HEK293T (cell line): Measurements from ENCODE around the gene DCAF11.

ENCODE experiments used
- CTCF ChIA-PET: fragments of 350-600 bp; formaldehyde crosslinking; extraction: SDS; loops from one replicate; lab custom pipeline; 2021; ENCODE audit warnings: antibody characterized with exemption, inconsistent platforms; lab: Yijun Ruan, JAX
- POLR2A ChIA-PET: fragments of 350-600 bp; formaldehyde crosslinking; extraction: SDS; loops from one replicate; lab custom pipeline; 2020; ENCODE audit warnings: antibody characterized with exemption, inconsistent platforms; lab: Yijun Ruan, JAX
- DNase-seq: peaks from one replicate; pipeline ENCODE4 v3.0.0; 2012; ENCODE audit warnings: mixed read lengths; ENCODE audit errors: extremely low spot score
- ARNT ChIP-seq: fragments of 450-650 bp; IDR thresholded peaks from 2 replicates; pipeline ENCODE4 v1.6.1; 2017; ENCODE audit warnings: mild to moderate bottlenecking
- BHLHE40 ChIP-seq: fragments of 450-650 bp; IDR thresholded peaks from 2 replicates; pipeline ENCODE4 v1.6.1; 2016; ENCODE audit warnings: mild to moderate bottlenecking, moderate library complexity, borderline replicate concordance
- CTBP1 ChIP-seq: fragments of 450-650 bp; IDR thresholded peaks from 2 replicates; pipeline ENCODE4 v1.6.1; 2016; ENCODE audit warnings: borderline replicate concordance
- ELF4 ChIP-seq: fragments of 450-650 bp; IDR thresholded peaks from 2 replicates; pipeline ENCODE4 v1.6.1; 2017; ENCODE audit warnings: antibody characterized with exemption
- FOXA1 ChIP-seq: fragments of 450-650 bp; IDR thresholded peaks from 2 replicates; pipeline ENCODE4 v1.6.1; 2016; ENCODE audit warnings: mild to moderate bottlenecking
- FOXK2 ChIP-seq: fragments of 450-650 bp; IDR thresholded peaks from 2 replicates; pipeline ENCODE4 v1.6.1; 2016; ENCODE audit warnings: mild to moderate bottlenecking
- FOXM1 ChIP-seq: fragments of 450-650 bp; IDR thresholded peaks from 2 replicates; pipeline ENCODE4 v1.6.1; 2017; ENCODE audit warnings: mild to moderate bottlenecking, borderline replicate concordance
- HDGF ChIP-seq: fragments of 450-650 bp; IDR thresholded peaks from 2 replicates; pipeline ENCODE4 v1.6.1; 2017; ENCODE audit warnings: antibody characterized with exemption, borderline replicate concordance
- L3MBTL2 ChIP-seq: fragments of 450-650 bp; conservative IDR thresholded peaks from 2 replicates; pipeline ENCODE4 v1.6.1; 2016; ENCODE audit warnings: mild to moderate bottlenecking
- LEF1 ChIP-seq: fragments of 450-650 bp; IDR thresholded peaks from 2 replicates; pipeline ENCODE4 v1.6.1; 2017; ENCODE audit warnings: mild to moderate bottlenecking, borderline replicate concordance
- NFRKB ChIP-seq: fragments of 450-650 bp; IDR thresholded peaks from 2 replicates; pipeline ENCODE4 v1.6.1; 2016; ENCODE audit warnings: mild to moderate bottlenecking, moderate library complexity
- PKNOX1 ChIP-seq: fragments of 450-650 bp; IDR thresholded peaks from 2 replicates; pipeline ENCODE4 v1.6.1; 2016
- SP1 ChIP-seq: fragments of 450-650 bp; IDR thresholded peaks from 2 replicates; pipeline ENCODE4 v1.6.1; 2017
- SUZ12 ChIP-seq: fragments of 450-650 bp; IDR thresholded peaks from 2 replicates; pipeline ENCODE4 v1.6.1; 2016; ENCODE audit warnings: mild to moderate bottlenecking
- TARDBP ChIP-seq: fragments of 450-650 bp; IDR thresholded peaks from 2 replicates; pipeline ENCODE4 v1.6.1; 2016
- ZNF384 ChIP-seq: fragments of 450-650 bp; IDR thresholded peaks from 2 replicates; pipeline ENCODE4 v1.6.1; 2016

DCAF11 gene

GRCh38 chr14:24114532-24115421, at the start of gene DCAF11, which contains the start of gene NRL:
Gene DCAF11 (plus strand): TSS chr14:24114777. CDS start chr14:24115595, 818 bp downstream.
Gene NRL (minus strand): TSS chr14:24114949. CDS start chr14:24082848, 32,101 bp downstream.
- peak; percentile 48; the same call in 1 of the 2 replicates for TF ChIP-seq ELF4
- TF ChIP-seq ARNT = no peak
- peak; percentile 99 for TF ChIP-seq PKNOX1
- TF ChIP-seq NFRKB = no peak
- no peak for TF ChIP-seq BHLHE40
- peak; percentile 97 for TF ChIP-seq L3MBTL2
- peak; percentile 66 for TF ChIP-seq SP1
- TF ChIP-seq FOXM1 = no peak
- TF ChIP-seq FOXA1 = no peak
- peak; percentile 64; the same call in 1 of the 2 replicates for TF ChIP-seq TARDBP
- peak; percentile 97 for DNase-seq
- ChIA-PET POLR2A (interaction anchor here (0.7 to 4.6 kb wide), 41 partner anchors 9 to 813 kb away, joined by 3 to 65 read pairs (median 6); partner anchors contain the start of genes CARMIL3, CHMP4A, EMC9 and IPO4), CTCF (interaction anchor here (0.7 to 3.9 kb wide), 7 partner anchors 23 to 304 kb away, joined by 3 to 30 read pairs (median 4); partner anchors contain the start of genes IRF9 and RNF31)

- TF ChIP-seq FOXA1 (no peak), ELF4 (no peak)
- no peak for DNase-seq
- ChIA-PET CTCF (no interaction called here), POLR2A (interaction anchor here (1.5 kb wide), 1 partner anchor 29 kb away, joined by 5 read pairs; the partner anchor contains the start of gene PCK2)
Observed at GRCh38 chr14:24064856-24065255, 49.7 kb upstream of the DCAF11 start.

- TF ChIP-seq SP1 (no peak), NFRKB (no peak), FOXM1 (no peak), ZNF384 (no peak), TARDBP (no peak), BHLHE40 (no peak), CTBP1 (no peak), SUZ12 (no peak), FOXA1 (no peak), ARNT (no peak), ELF4 (no peak), HDGF (no peak), L3MBTL2 (no peak)
- DNase-seq = no peak
- CTCF ChIA-PET = interaction anchor here (1.2 kb wide), 1 partner anchor 7 kb away, joined by 5 read pairs; no protein-coding TSS in a partner anchor
Observed at GRCh38 chr14:24065408-24065807, 49.2 kb upstream of the DCAF11 start.

GRCh38 chr14:24066496-24067132, 48.0 kb upstream of the DCAF11 start:
- ChIA-PET POLR2A (interaction anchor here (0.8 to 2.5 kb wide), 3 partner anchors 14 to 27 kb away, joined by 3 to 6 read pairs (median 4); partner anchors contain the start of genes CARMIL3 and PCK2), CTCF (interaction anchor here (1.0 to 2.3 kb wide), 4 partner anchors 8 to 94 kb away, joined by 3 to 8 read pairs (median 5); partner anchors contain the start of gene IRF9)
- DNase-seq = no peak
- TF ChIP-seq ELF4 (no peak), FOXM1 (no peak), LEF1 (no peak), FOXK2 (no peak), CTBP1 (no peak), TARDBP (no peak), FOXA1 (no peak), SP1 (no peak), BHLHE40 (no peak), PKNOX1 (no peak), NFRKB (no peak), ARNT (no peak), SUZ12 (no peak)

More at GRCh38 chr14:24065408-24065807, 49.2 kb upstream of the DCAF11 start:
- POLR2A ChIA-PET = interaction anchor here (1.5 to 1.7 kb wide), 2 partner anchors 13 to 28 kb away, joined by 4 to 5 read pairs; partner anchors contain the start of genes CARMIL3 and PCK2

GRCh38 chr14:24067133-24068082, 47.2 kb upstream of the DCAF11 start:
- ChIA-PET CTCF (interaction anchor here (1.0 to 2.3 kb wide), 3 partner anchors 23 to 94 kb away, joined by 3 to 8 read pairs (median 5); partner anchors contain the start of gene IRF9), POLR2A (interaction anchor here (0.8 to 2.5 kb wide), 3 partner anchors 14 to 27 kb away, joined by 3 to 6 read pairs (median 4); partner anchors contain the start of genes CARMIL3 and PCK2)
- TF ChIP-seq SP1 (no peak), HDGF (no peak), FOXA1 (no peak), FOXM1 (no peak), CTBP1 (no peak), BHLHE40 (no peak)
- no peak for DNase-seq
